ENCODE data around the gene ZNF628.

ZNF628 gene

DNA sequence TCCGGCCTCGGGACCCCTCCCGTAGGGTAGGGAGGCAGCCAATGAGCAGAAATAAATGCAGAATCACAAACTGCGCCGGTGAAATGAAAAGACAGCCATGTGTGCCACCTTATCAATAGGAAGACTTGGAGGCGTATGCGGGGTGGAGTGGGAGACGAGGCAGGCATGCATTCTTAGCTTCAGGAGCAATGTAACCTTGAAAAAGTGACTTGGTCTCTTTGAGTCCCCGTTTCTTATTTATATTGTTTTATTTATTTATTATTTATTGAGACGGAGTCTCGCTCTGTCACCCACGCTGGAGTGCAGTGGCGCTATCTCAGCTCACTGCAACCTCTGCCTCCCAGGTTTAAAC, 27.8 kb downstream of the ZNF628 start:
- peak overlapping the region; percentile 69 for H3K4me3 ChIP-seq (ENCODE audit: low read length, poor library complexity, severe bottlenecking)
- no peaks in the 10 kb centered on the region for H3K27me3 ChIP-seq (ENCODE audit: insufficient read depth, low read length, poor library complexity, severe bottlenecking)

DNA sequence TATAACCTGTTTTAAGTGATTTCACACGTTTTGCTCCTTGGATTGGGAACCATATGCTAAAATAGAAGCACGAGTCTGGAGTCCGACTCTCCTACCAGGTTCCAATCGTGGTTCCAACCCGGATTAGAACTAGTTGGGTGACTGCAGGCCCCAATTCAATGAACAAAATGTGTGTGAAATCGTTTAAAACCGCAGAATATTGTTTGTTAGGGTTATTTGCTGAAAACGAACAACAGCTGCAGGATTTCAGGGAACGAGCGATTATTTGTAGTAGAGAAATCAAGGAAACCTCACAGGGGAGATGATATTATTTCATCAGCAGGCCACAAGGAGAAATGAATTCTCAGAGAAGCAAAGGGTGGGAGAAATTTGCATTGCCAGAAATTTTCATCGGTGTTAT, 28.6 kb downstream of the ZNF628 start:
- no peaks in the 10 kb centered on the region for H3K9me3 ChIP-seq (ENCODE audit: insufficient read depth, low read depth, low read length)
- H3K27me3 ChIP-seq (ENCODE audit: insufficient read depth, low read length, poor library complexity, severe bottlenecking) = no peaks in the 10 kb centered on the region
- H3K36me3 ChIP-seq (ENCODE audit: insufficient read depth, low read length) = no peaks in the 10 kb centered on the region
- no peak overlapping the region for H3K4me3 ChIP-seq (ENCODE audit: low read length, poor library complexity, severe bottlenecking)
- H3K9ac ChIP-seq (ENCODE audit: low read depth, low read length, poor library complexity, severe bottlenecking) = no peak overlapping the region
- peaks cover 25% of the 10 kb centered on the region for H3K4me1 ChIP-seq (ENCODE audit: insufficient read depth, low read length, poor library complexity, severe bottlenecking)
- H3K79me2 ChIP-seq (ENCODE audit: insufficient read depth, low read length) = peaks cover 25% of the 10 kb centered on the region
- H3K9me2 ChIP-seq (replicated peaks; ENCODE audit: low read depth, low read length) = no peaks in the 10 kb centered on the region
- H3K4me2 ChIP-seq (ENCODE audit: low read depth, low read length, poor library complexity, severe bottlenecking) = no peak overlapping the region
- TF ChIP-seq, protein P1, sequence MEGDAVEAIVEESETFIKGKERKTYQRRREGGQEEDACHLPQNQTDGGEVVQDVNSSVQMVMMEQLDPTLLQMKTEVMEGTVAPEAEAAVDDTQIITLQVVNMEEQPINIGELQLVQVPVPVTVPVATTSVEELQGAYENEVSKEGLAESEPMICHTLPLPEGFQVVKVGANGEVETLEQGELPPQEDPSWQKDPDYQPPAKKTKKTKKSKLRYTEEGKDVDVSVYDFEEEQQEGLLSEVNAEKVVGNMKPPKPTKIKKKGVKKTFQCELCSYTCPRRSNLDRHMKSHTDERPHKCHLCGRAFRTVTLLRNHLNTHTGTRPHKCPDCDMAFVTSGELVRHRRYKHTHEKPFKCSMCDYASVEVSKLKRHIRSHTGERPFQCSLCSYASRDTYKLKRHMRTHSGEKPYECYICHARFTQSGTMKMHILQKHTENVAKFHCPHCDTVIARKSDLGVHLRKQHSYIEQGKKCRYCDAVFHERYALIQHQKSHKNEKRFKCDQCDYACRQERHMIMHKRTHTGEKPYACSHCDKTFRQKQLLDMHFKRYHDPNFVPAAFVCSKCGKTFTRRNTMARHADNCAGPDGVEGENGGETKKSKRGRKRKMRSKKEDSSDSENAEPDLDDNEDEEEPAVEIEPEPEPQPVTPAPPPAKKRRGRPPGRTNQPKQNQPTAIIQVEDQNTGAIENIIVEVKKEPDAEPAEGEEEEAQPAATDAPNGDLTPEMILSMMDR (conservative IDR thresholded peaks at IDR 0.05; ENCODE audit: low read length) = no peak
- TF ChIP-seq EZH2phosphoT487 (IDR thresholded peaks at IDR 0.05; ENCODE audit: borderline replicate concordance) = no peak
- H2AFZ ChIP-seq (ENCODE audit: low read length) = no peak overlapping the region
- no peaks in the 10 kb centered on the region for H4K20me1 ChIP-seq (ENCODE audit: insufficient read depth, low read length, poor library complexity, severe bottlenecking)
- no peaks in the 10 kb centered on the region for H3F3A ChIP-seq (ENCODE audit: low read depth)

More for the DNA sequence above, 27.8 kb downstream of the ZNF628 start:
- Histone ChIP-seq H2AFZ (ENCODE audit: low read length) (peak overlapping the region; percentile 86), H4K20me1 (ENCODE audit: insufficient read depth, low read length, poor library complexity, severe bottlenecking) (no peaks in the 10 kb centered on the region), H3F3A (ENCODE audit: low read depth) (no peaks in the 10 kb centered on the region), H3K36me3 (ENCODE audit: insufficient read depth, low read length) (no peaks in the 10 kb centered on the region), H3K9me3 (ENCODE audit: insufficient read depth, low read depth, low read length) (no peaks in the 10 kb centered on the region), H3K4me1 (ENCODE audit: insufficient read depth, low read length, poor library complexity, severe bottlenecking) (peaks cover 25% of the 10 kb centered on the region), H3K79me2 (ENCODE audit: insufficient read depth, low read length) (peaks cover 25% of the 10 kb centered on the region), H3K4me2 (ENCODE audit: low read depth, low read length, poor library complexity, severe bottlenecking) (peak overlapping the region; percentile 75), H3K9me2 (replicated peaks; ENCODE audit: low read depth, low read length) (no peaks in the 10 kb centered on the region), H3K9ac (ENCODE audit: low read depth, low read length, poor library complexity, severe bottlenecking) (peak overlapping the region; percentile 77)
- no peak for TF ChIP-seq EZH2phosphoT487 (IDR thresholded peaks at IDR 0.05; ENCODE audit: borderline replicate concordance)
- TF ChIP-seq, protein P1 (conservative IDR thresholded peaks at IDR 0.05; ENCODE audit: low read length) = no peak

DNA sequence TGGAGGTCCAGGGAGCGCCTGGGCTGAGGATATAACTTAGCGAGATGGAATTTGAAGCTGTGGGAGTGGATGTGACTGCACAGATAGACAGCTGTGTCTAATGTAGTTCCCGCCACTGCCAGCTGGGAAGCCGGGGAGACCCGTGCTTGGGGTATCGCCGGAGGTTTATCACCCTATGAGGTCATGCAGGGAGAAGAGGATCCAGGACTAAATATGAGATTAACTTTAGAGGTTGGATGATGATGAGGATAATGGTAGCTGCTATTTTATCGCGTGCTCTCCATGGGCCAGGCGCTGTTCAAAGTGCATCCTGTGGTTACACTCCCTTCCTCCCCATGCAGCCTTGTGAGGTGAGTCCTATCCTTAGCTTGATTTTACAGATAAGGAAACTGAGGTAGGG, 31.7 kb downstream of the ZNF628 start:
- no peaks in the 10 kb centered on the region for H3K9me2 ChIP-seq (replicated peaks; ENCODE audit: low read depth, low read length)

More for the DNA sequence above, 31.7 kb downstream of the ZNF628 start:
- peaks cover 5% of the 10 kb centered on the region for H3K4me1 ChIP-seq (ENCODE audit: insufficient read depth, low read length, poor library complexity, severe bottlenecking)
- H3K36me3 ChIP-seq (ENCODE audit: insufficient read depth, low read length) = no peaks in the 10 kb centered on the region
- H4K20me1 ChIP-seq (ENCODE audit: insufficient read depth, low read length, poor library complexity, severe bottlenecking) = no peaks in the 10 kb centered on the region
- no peak overlapping the region for H3K9ac ChIP-seq (ENCODE audit: low read depth, low read length, poor library complexity, severe bottlenecking)
- H3K27me3 ChIP-seq (ENCODE audit: insufficient read depth, low read length, poor library complexity, severe bottlenecking) = no peaks in the 10 kb centered on the region
- H2AFZ ChIP-seq (ENCODE audit: low read length) = no peak overlapping the region
- H3K4me2 ChIP-seq (ENCODE audit: low read depth, low read length, poor library complexity, severe bottlenecking) = no peak overlapping the region
- no peaks in the 10 kb centered on the region for H3F3A ChIP-seq (ENCODE audit: low read depth)
- H3K9me3 ChIP-seq (ENCODE audit: insufficient read depth, low read depth, low read length) = no peaks in the 10 kb centered on the region
- peaks cover 4% of the 10 kb centered on the region for H3K79me2 ChIP-seq (ENCODE audit: insufficient read depth, low read length)
- H3K4me3 ChIP-seq (ENCODE audit: low read length, poor library complexity, severe bottlenecking) = no peak overlapping the region
- no peak for TF ChIP-seq EZH2phosphoT487 (IDR thresholded peaks at IDR 0.05; ENCODE audit: borderline replicate concordance)
- TF ChIP-seq, protein P1 (conservative IDR thresholded peaks at IDR 0.05; ENCODE audit: low read length) = no peak
